ENCODE results near the gene HMOX1.

HMOX1 gene

GRCh38 chr22:35439365-35439717 lies 58.4 kb downstream of the HMOX1 start:
- Histone ChIP-seq H3K36me3 (ENCODE audit: low read depth) (no peaks in the 10 kb centered on the region), H3K4me1 (ENCODE audit: insufficient read depth, poor library complexity, severe bottlenecking) (peaks cover 6% of the 10 kb centered on the region), H3K4me3 (ENCODE audit: severe bottlenecking) (no peak overlapping the region), H3K27ac (ENCODE audit: poor library complexity, severe bottlenecking) (no peak overlapping the region), H3K27me3 (ENCODE audit: insufficient read depth, poor library complexity, severe bottlenecking) (no peaks in the 10 kb centered on the region), H3K9me3 (ENCODE audit: severe bottlenecking) (no peaks in the 10 kb centered on the region)
- TF ChIP-seq, protein P1, sequence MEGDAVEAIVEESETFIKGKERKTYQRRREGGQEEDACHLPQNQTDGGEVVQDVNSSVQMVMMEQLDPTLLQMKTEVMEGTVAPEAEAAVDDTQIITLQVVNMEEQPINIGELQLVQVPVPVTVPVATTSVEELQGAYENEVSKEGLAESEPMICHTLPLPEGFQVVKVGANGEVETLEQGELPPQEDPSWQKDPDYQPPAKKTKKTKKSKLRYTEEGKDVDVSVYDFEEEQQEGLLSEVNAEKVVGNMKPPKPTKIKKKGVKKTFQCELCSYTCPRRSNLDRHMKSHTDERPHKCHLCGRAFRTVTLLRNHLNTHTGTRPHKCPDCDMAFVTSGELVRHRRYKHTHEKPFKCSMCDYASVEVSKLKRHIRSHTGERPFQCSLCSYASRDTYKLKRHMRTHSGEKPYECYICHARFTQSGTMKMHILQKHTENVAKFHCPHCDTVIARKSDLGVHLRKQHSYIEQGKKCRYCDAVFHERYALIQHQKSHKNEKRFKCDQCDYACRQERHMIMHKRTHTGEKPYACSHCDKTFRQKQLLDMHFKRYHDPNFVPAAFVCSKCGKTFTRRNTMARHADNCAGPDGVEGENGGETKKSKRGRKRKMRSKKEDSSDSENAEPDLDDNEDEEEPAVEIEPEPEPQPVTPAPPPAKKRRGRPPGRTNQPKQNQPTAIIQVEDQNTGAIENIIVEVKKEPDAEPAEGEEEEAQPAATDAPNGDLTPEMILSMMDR (IDR thresholded peaks at IDR 0.05; ENCODE audit: poor library complexity, severe bottlenecking) = no peak
- ATAC-seq (ENCODE audit: low read depth) (no peak), DNase-seq (ENCODE audit: low spot score) (no peak)

- DNase-seq (ENCODE audit: low spot score) (no peak), ATAC-seq (ENCODE audit: low read depth) (no peak)
- TF ChIP-seq, protein P1 (IDR thresholded peaks at IDR 0.05; ENCODE audit: poor library complexity, severe bottlenecking) = no peak
- Histone ChIP-seq H3K36me3 (ENCODE audit: low read depth) (no peaks in the 10 kb centered on the region), H3K27ac (ENCODE audit: poor library complexity, severe bottlenecking) (no peak overlapping the region), H3K9me3 (ENCODE audit: severe bottlenecking) (no peaks in the 10 kb centered on the region), H3K4me3 (ENCODE audit: severe bottlenecking) (no peak overlapping the region), H3K27me3 (ENCODE audit: insufficient read depth, poor library complexity, severe bottlenecking) (no peaks in the 10 kb centered on the region), H3K4me1 (ENCODE audit: insufficient read depth, poor library complexity, severe bottlenecking) (peaks cover 6% of the 10 kb centered on the region)
Observed at GRCh38 chr22:35440129-35440528, 59.2 kb downstream of the HMOX1 start.

DNA sequence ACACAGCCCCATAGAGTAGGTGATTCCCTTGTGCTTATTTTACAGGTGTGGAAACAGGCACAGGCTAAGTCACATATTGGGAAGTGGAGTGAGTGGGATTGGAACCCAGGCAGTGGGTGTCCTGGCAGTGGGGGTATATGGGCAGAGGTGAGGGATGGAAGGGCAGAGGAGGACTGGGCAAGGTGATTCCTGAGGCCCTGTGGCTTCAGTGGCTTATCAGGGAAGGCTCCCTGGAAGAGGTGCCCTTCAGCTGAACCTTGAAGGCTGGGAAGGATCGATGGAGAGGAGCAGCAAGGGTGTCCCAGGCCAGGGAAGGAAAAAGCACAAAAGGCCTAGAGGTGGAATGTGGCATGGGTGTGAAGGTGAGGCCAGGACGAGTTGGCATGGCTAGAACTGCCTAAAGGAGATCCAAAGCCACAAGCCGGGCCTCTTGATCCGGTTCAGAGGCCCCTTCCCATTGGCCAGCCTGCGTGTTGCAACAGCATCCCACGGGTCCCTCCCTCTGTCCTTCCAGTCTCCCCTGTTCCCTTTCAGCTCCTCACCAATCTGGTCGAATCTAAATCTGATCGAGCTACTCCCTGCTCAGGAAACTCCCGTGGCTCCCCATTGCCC lies 60.7 kb downstream of the HMOX1 start:
- Histone ChIP-seq H3K9me3 (ENCODE audit: severe bottlenecking) (no peaks in the 10 kb centered on the region), H3K4me3 (ENCODE audit: severe bottlenecking) (no peak overlapping the region), H3K27ac (ENCODE audit: poor library complexity, severe bottlenecking) (no peak overlapping the region), H3K4me1 (ENCODE audit: insufficient read depth, poor library complexity, severe bottlenecking) (peaks cover 13% of the 10 kb centered on the region), H3K27me3 (ENCODE audit: insufficient read depth, poor library complexity, severe bottlenecking) (no peaks in the 10 kb centered on the region), H3K36me3 (ENCODE audit: low read depth) (no peaks in the 10 kb centered on the region)
- TF ChIP-seq, protein P1 (IDR thresholded peaks at IDR 0.05; ENCODE audit: poor library complexity, severe bottlenecking) = no peak
- ATAC-seq (ENCODE audit: low read depth) (no peak), DNase-seq (ENCODE audit: low spot score) (no peak)

- DNase-seq (ENCODE audit: low spot score) (no peak), ATAC-seq (ENCODE audit: low read depth) (no peak)
- H3K27me3 ChIP-seq (ENCODE audit: insufficient read depth, poor library complexity, severe bottlenecking) = no peaks in the 10 kb centered on the region
- no peak overlapping the region for H3K27ac ChIP-seq (ENCODE audit: poor library complexity, severe bottlenecking)
- peaks cover 18% of the 10 kb centered on the region for H3K4me1 ChIP-seq (ENCODE audit: insufficient read depth, poor library complexity, severe bottlenecking)
- no peaks in the 10 kb centered on the region for H3K9me3 ChIP-seq (ENCODE audit: severe bottlenecking)
- H3K36me3 ChIP-seq (ENCODE audit: low read depth) = no peaks in the 10 kb centered on the region
- TF ChIP-seq, protein P1 (IDR thresholded peaks at IDR 0.05; ENCODE audit: poor library complexity, severe bottlenecking) = no peak
- no peak overlapping the region for H3K4me3 ChIP-seq (ENCODE audit: severe bottlenecking)
Observed at GRCh38 chr22:35442471-35442870, 61.6 kb downstream of the HMOX1 start.

- Histone ChIP-seq H3K36me3 (ENCODE audit: low read depth) (no peaks in the 10 kb centered on the region), H3K27ac (ENCODE audit: poor library complexity, severe bottlenecking) (no peak overlapping the region), H3K27me3 (ENCODE audit: insufficient read depth, poor library complexity, severe bottlenecking) (no peaks in the 10 kb centered on the region), H3K9me3 (ENCODE audit: severe bottlenecking) (no peaks in the 10 kb centered on the region), H3K4me1 (ENCODE audit: insufficient read depth, poor library complexity, severe bottlenecking) (peaks cover 21% of the 10 kb centered on the region), H3K4me3 (ENCODE audit: severe bottlenecking) (no peak overlapping the region)
- TF ChIP-seq, protein P1 (IDR thresholded peaks at IDR 0.05; ENCODE audit: poor library complexity, severe bottlenecking) = no peak
- no peak for DNase-seq (ENCODE audit: low spot score)
- peak; percentile 35; the same call in 1 of the 3 replicates for ATAC-seq (ENCODE audit: low read depth)
Observed at GRCh38 chr22:35443338-35443737, 62.4 kb downstream of the HMOX1 start.

Data from RWPE2 (cell line).